Erythroblast (primary cell): ENCODE results near the gene LOC101059915.

ENCODE experiments used
- DNase-seq, 2 experiments: peaks; one replicate each; lab custom pipeline; 2025; lab: John Stamatoyannopoulos, UW
- GATA1 ChIP-seq: IDR thresholded peaks from 2 replicates; pipeline ENCODE4 v1.6.1; 2011; ENCODE audit warnings: low read depth, mild to moderate bottlenecking, control low read depth, low read length, moderate library complexity
- POLR2A ChIP-seq: IDR thresholded peaks from 2 replicates; pipeline ENCODE4 v1.6.1; 2011; ENCODE audit warnings: mild to moderate bottlenecking, low read length

LOC101059915 gene

DNA sequence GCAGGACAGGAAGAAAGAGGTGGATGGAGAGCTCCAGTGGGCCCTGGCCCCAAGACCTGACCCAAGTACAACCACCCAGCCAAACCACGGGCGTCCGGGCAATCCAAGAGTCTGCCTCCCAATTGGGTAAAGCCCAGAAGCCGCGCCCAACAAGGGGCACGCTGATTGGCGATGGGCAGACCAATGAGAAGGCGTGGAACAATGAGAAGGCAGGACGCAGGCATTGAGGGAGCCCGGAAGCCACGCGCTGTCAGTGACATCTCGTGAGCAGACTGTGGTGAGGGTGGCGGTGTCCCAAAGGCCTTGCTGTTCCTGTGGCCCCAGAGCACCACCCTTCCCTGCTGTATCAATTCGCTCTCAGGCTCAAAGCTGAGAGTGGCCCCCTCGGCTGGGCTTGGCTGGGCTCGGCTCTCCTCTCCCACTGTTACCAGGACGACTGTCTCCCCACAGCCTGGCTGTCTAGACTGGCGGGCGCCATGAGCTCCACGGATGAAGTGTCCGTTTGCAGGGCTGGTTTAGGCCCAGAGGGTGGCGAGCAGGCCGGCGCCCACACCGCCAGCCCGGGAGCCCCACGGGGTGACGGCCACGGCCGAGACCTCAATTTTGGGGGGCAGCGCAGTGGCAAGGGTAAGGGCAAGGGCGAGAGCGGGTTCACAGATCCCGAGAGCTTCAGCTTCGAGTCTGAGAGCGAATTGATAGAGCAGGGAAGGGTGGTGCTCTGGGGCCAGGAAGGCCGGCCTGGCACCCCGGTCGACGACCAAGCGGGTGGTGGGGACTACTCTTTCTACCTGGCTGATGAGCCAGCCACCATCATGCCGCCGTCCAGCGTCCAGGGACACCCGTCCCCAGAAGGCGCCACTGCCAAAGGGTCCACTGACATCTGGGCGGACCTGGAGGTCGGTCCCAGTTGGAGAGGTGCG is at the start of gene LOC101059915:
Gene LOC101059915, plus strand, starts transcription at position 219 of the 920 bp plus-strand sequence.
- DNase-seq = no peak
- TF ChIP-seq GATA1 (no peak), POLR2A (no peak)

DNA sequence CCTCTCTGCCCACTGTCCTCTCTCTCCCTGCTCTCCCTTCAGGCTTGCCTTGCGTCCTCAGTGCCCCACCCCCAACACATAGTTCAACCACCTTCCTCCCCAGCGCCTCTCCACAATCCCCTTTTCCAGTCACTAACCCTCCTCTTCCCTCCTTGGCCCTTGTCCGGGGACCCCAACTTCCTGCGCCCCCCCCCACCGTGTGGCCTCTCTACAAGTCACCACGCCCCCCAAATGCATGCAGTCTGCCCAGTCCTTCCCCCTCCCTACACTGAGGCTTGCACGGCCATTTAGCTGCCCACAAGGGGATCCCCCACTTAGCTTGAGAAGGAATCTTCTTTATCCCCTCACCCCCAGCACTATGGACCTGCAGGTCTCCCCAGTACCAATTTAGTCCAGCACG is 49.6 kb upstream of the LOC101059915 start:
- no peak for DNase-seq
- TF ChIP-seq POLR2A (no peak), GATA1 (no peak)

DNA sequence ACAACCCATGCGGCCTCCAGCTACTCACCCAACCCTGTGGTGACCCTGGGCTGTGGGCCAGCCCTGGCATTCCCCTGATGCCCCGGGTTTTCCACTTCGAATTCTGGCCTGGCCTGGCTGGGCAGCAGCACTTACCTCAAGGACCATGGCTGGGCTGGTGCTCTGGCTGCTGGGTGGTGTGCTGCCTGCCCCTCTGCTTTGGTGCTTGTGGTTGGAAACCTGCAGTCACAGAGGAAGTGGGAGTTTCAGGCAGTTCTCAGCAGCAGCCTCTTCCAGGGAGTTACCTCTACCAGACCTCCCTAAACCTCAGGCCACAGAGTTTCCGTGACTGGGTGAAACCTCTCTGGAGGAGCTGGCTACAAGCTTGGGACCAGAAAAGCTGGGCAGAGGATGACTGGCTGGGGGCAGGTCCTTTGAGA is 49.0 kb upstream of the LOC101059915 start, which contains the start of gene CXCR3:
Gene CXCR3, minus strand, starts transcription at position 209 of the 419 bp plus-strand sequence. Its CDS starts 62 bp downstream, at position 147.
- DNase-seq = no peak
- TF ChIP-seq POLR2A (peak; percentile 16), GATA1 (no peak)

DNA sequence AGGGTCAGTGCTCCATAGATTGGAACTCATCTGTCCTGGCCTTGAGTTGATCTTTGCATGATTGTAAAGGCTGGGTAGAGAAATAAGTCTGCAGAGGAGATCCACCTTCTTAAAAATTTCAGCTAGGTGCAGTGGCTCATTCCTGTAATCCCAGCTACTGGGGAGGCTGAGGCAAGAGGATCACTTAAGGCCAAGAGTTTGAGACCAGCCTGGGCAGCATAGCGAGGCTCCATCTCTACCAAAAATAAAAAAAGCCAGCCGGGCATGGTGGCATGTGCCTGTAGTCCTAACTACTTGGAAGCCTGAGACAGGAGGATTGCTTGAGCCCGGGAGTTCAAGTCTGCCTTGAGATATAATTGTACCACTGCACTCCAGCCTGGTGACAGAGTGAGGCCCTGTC is 48.6 kb upstream of the LOC101059915 start:
- DNase-seq = no peak
- TF ChIP-seq GATA1 (no peak), POLR2A (no peak)

DNA sequence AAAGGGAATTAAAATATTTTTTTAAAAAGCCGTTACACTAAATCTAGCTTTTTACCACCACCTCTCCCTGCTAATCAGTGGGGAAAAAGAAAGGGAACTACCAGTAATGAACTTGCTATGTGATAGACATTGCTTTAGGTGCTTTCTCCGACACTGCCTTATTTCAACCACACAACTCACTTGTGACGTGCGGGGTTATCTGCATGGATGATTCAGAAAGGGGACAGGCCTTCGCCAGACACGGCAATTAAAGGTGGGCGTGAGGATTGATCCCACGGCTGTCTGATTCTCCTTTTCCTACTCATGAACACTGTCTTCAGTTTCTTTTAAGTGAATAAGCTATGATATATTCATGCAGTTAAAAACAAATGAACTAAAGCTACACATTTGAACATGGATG is 48.2 kb upstream of the LOC101059915 start:
- DNase-seq = no peak
- TF ChIP-seq POLR2A = no peak
- no peak for TF ChIP-seq GATA1

DNA sequence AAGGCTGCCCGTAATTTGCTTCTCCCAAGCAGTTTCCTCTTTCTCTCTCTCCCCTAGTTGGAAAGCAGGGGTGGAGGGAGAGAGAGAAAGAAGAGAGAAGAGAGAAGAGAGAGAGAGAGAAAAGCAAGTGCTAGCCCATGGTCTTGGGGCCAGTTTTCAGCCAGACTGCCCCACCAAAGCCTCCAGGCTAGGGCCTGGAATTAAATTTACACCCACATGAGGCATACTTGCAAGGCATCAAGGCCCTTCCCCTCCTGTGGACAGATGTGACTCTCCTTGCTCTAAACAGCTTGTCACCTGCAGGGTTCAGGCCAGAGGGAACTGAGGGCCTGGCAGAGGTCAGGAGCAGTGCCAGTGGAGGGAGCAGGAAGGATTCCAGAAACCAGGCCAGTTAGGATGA is 47.4 kb upstream of the LOC101059915 start:
- DNase-seq = no peak
- TF ChIP-seq GATA1 = no peak
- TF ChIP-seq POLR2A = no peak

DNA sequence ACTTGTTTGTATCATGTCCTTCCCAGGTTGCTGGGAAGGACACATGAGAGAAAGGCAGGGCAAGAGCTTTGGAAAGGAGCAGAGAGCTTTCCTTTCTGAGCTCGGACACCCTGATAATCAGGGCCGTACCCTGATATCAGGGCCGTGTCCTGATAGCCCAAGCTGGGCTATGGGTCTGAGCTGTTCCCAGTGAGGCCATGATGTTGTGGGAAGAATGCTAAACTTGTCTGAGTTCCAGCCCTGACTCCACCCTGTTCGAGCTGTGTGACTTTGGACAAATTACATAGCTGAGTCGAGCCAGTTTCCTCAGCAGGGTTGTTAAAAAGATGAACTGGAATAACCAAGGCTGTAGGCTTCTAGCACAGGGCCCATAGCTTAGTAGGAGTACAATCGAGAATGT is 45.7 kb upstream of the LOC101059915 start:
- no peak for TF ChIP-seq POLR2A
- no peak for TF ChIP-seq GATA1
- DNase-seq = no peak

DNA sequence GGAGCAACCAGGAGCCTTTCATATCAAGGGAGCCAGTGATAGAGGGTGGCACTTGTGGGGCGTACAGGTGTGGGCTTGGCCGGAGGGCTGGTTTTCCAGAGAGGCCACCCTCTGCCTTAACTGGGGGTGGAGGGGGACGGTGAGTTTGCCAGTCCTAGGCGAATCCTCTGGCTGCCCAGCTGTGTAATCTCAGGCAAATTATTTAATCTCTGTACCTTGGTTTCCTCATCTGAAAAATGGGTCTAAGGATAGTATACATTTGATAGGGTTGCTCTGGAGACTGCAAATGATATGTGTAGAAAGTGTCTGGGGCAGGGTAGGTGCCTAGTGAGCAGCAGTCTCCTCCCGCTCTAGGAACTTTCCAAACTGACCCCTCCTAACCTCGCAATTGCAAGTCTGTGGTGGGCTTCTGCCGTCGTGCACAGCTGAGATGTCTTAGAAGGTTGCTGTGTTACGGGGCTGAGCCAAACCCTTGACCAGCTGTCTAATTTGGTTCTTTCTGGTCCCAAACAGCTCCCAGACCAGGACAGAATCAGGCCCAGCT is 45.2 kb upstream of the LOC101059915 start:
- DNase-seq = no peak
- TF ChIP-seq GATA1 = no peak
- no peak for TF ChIP-seq POLR2A

DNA sequence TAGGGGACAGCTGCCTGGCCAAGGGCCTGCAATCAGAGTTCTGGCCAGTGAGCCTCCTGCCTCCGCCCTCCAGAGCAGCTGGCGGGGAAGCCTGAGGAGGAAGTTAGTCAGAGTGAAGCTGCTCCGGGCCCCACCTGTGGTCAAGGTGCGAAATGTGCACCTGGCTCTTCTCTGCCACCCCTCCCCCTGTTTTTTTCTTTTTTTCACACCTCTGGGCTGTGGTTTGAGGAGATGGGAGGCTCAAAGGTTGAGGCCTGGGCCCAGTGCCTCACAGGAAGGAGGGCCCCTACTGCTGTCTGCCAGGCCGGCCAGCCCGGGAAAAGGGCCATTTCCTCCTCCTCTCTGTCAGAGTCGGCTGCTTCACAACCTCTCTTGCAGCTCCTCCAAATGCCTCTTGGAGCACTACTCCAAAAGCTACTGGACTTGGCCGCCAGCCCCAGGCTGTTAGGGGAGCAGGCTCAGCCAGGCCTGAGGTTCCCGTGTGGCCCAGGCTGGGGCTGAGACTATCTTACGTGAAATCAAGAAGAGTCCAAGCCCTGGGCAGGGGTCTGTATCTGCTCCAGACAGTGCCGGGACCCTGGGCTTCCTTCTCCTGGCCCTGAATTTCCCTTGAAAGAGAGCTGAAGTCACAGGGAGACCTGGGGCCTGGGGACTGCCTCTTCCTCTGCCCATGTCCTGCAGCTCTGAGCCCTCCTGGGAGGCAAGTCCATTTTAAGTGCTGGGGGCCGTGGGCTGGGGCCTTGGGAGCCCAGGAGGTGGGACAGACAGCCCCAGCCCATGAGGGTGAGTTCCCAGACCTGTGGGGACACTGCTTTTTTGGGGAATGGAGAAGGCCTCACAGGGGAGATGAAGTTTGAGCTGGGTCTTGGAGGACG is 44.5 kb upstream of the LOC101059915 start:
- TF ChIP-seq GATA1 = no peak
- no peak for TF ChIP-seq POLR2A
- DNase-seq = peak; percentile 48 to 57

DNA sequence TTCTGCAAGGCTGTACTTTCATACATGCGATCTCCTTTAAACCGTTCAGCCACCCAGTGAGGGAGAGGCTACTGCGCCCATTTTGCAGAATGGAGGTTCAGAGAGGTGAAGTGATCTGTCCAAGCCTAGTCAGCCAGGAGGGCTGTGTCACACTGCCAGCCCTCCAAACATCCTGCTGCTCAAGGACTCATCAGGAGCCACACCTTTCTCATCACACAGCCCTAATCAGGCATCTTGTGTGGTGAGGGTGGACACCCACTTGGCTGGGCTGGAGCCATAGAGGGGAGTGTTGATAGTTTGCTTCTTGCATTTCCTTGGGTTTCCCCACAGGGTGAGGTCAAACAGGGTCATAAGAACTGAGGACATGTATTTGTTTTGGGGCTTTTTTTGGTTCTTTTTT is 43.6 kb upstream of the LOC101059915 start:
- DNase-seq = peak; percentile 86
- TF ChIP-seq POLR2A (no peak), GATA1 (no peak)

DNA sequence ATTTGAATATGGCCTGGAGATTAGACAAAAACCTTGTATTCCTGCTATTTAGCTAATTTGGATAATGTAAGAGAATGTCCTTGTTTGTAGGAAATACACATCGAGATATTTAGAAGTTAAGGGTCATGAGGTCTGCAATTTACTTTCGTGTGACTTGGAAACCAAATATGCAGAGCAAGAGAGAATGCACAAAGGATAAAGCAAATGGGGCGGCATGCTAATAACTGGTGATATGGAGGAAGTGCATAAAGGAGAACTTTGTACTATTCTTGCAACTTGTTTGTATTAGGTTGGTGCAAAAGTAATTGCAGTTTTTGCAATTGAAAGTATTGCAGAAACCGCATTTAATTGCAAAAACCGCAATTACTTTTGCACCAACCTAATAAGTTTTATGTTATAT is 41.9 kb upstream of the LOC101059915 start:
- TF ChIP-seq POLR2A (no peak), GATA1 (no peak)
- DNase-seq = no peak

DNA sequence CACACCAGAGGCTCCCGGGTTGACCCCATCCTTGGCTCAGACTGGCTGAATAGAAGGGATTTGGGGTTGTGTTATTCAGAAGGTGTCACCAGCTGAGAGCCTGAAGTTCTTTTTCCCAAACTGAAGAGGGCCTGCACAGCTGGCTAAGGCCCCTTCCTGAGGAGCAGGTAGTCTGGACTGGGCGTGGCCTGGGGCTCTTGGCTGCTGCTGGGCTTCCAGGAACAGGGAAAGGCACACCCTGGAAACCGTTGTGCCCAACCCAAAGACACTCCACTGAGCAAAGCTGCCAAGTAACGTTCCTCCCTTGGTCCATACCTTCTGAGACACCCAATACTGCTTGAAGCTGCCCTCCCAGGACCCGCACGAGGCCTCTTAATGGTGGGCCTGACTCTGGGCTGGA is 40.8 kb upstream of the LOC101059915 start:
- no peak for TF ChIP-seq POLR2A
- no peak for TF ChIP-seq GATA1
- DNase-seq = no peak
